Tongue (tissue), 2 donors: ENCODE data around the gene OR52K2. TPM values are rescaled to one million over a fixed set of nuclear protein-coding genes. Genes with fewer than 3 reads are reported as not detected.
"Not testable (repeated sequence)": the region's sequence is repeated elsewhere in the genome, so short reads cannot be mapped to it uniquely, and the experiment has no call there.

Experiments
- DNase-seq: peaks from one replicate; pipeline ENCODE4 v3.0.0-alpha.2; 2015
- total RNA-seq: library from RNA; depleted of rRNA; stranded (reverse); fragments of >200 nt; gene quantifications from one replicate; pipeline ENCODE4 v1.2.3, GENCODE V29; 2014

The OR52K2 gene
- not detected for total RNA-seq

GRCh38 chr11:4448995-4449394 lies at the start of gene OR52K2:
Gene OR52K2, plus strand, starts transcription at chr11:4449295. Its CDS starts 45 bp downstream, at chr11:4449340.
- no peak for DNase-seq

- not testable (repeated sequence) for DNase-seq
Measured at GRCh38 chr11:4406206-4406605, 42.9 kb upstream of the OR52K2 start.

DNA sequence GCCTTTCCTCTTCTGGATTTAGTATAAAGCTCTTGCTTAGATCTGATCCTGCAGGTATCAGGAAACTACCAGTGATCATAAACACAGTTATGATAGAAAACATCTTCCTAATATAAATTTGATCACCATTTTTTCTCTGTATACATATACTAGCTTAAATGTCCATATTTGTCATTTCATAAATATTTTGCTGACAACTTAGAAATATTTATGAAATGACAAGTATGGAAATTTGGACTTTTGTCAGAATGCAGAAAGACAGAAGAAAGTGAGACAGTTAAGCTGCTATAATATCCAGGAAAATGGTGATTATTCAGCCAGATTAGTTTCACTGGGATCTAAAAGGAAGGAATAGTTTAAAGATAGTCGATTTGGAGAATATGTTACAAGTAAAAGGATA lies 32.8 kb upstream of the OR52K2 start:
- no peak for DNase-seq

GRCh38 chr11:4416816-4417215 lies 32.3 kb upstream of the OR52K2 start:
- DNase-seq: no peak

- DNase-seq: no peak
Measured at GRCh38 chr11:4418403-4418802, 30.7 kb upstream of the OR52K2 start.

- DNase-seq: no peak
Measured at GRCh38 chr11:4430051-4430450, 19.0 kb upstream of the OR52K2 start.

- no peak for DNase-seq
Measured at GRCh38 chr11:4433856-4434255, 15.2 kb upstream of the OR52K2 start.

DNA sequence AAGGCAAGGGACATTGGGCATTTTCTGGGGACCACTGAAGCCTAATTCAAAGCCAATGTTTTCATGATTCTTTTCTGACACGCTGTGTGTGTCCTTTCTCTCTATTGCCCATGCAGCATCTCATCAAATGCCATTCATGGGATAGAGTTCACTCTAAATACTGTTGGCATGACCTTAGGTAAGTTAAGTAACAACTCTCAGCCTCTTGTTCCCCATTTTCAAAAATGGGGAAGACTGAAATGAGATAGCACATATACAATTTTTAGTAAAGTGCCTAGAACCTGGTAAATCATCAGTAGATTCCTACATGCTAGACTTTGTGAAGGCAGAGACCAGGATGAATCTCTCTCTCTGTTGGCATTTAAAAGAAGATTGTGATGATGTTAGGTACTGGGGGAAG lies 12.7 kb upstream of the OR52K2 start:
- DNase-seq: no peak

- DNase-seq: no peak
Measured at GRCh38 chr11:4441515-4441914, 7.6 kb upstream of the OR52K2 start.

- DNase-seq: no peak
Measured at GRCh38 chr11:4443232-4443891, 5.7 kb upstream of the OR52K2 start.

GRCh38 chr11:4453118-4453517 lies 4.0 kb downstream of the OR52K2 start:
- no peak for DNase-seq

DNA sequence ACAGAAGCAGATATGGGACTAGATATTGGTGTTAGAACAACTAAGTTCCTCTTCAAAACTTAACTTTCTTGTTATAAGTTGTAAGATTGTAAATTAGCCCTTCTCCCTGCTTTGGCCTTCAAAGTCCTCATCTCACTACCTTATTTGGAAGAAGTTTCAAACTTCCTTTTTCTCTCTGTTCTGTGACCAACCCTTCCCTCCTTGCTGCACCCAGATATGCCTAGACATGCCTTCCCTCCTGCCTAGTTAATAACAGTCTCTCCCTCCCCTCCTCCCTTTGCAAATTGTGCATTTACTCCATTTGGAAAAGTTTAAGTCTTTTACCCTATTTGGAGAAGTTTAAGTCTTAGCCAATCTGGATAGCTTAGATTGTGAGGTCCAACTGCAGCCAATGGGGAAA lies 4.9 kb downstream of the OR52K2 start:
- no peak for DNase-seq

DNA sequence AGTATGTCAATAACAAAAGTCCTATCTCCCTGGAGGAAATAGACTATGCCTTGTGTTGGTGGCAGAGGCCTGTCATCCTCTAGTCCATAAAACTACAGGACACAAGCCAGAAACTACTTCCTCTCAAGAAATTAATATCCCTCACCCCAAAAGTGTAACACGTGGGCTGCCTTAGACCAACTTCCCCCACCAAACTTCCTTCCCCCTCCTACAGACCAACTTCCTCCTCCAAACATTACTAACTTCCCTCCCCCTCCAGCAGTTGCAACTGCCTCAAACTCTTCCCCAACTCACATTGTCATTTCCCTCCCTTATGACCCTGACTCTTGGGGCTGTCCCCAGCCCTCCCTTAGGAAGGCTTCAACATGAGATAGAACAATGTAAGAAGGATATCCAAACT lies 6.3 kb downstream of the OR52K2 start:
- DNase-seq: peak; percentile 4

DNA sequence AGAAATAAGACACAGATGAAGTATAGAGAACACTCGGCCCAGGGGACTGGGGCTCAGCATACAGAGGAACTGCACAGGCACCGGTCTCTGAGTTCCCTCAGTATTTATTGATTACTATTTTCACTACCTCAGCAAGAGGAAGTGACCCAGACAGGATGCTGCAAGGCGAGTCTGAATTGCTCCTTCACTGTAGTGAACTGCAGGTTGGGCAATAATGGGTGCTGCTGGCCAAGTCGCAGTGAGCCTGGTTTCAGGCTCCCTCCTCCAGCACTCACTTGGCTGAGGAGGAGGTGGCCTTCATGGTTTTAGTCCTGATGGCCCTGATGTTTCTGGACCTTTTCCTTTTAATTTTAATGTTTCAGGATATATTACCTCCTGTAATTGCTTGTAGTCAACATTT lies 10.4 kb downstream of the OR52K2 start:
- DNase-seq: no peak

GRCh38 chr11:4460151-4460550 lies 11.1 kb downstream of the OR52K2 start:
- DNase-seq: no peak

- DNase-seq: no peak
Measured at GRCh38 chr11:4464216-4465159, 15.4 kb downstream of the OR52K2 start.

- DNase-seq: no peak
Measured at GRCh38 chr11:4465407-4465806, 16.3 kb downstream of the OR52K2 start.

GRCh38 chr11:4466131-4466870 lies 17.2 kb downstream of the OR52K2 start:
- DNase-seq: peak; percentile 3

- DNase-seq: no peak
Measured at GRCh38 chr11:4466871-4467442, 17.9 kb downstream of the OR52K2 start.

GRCh38 chr11:4467811-4468606 lies 18.9 kb downstream of the OR52K2 start:
- DNase-seq: no peak

DNA sequence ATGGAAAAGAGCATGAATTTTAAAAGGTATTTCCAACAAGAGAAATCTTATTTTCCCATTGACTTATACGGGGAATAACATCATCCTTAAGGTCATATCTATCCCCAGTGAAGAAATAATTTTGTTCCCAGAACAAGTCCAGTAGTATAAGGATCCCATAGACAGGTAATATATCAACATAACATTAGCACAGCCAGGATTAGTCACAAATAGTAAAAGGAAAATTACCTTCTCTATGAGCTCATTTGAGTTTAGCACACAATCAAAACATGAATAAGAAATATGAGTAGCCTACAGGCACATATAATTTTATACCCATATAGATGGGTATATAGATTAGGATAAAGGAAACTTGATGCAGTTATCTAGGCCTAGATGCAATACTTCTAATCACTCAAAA lies 30.5 kb downstream of the OR52K2 start:
- DNase-seq: no peak
